Left hindlimb (tissue), 1 donor: ENCODE measurements around the gene ONECUT3.
A peak's percentile ranks its signal among the peaks of the same experiment; 100 is the strongest.

Experiments used
- DNase-seq: peaks from one replicate; pipeline ENCODE4 v3.0.0-alpha.2; 2018

Gene ONECUT3

DNA sequence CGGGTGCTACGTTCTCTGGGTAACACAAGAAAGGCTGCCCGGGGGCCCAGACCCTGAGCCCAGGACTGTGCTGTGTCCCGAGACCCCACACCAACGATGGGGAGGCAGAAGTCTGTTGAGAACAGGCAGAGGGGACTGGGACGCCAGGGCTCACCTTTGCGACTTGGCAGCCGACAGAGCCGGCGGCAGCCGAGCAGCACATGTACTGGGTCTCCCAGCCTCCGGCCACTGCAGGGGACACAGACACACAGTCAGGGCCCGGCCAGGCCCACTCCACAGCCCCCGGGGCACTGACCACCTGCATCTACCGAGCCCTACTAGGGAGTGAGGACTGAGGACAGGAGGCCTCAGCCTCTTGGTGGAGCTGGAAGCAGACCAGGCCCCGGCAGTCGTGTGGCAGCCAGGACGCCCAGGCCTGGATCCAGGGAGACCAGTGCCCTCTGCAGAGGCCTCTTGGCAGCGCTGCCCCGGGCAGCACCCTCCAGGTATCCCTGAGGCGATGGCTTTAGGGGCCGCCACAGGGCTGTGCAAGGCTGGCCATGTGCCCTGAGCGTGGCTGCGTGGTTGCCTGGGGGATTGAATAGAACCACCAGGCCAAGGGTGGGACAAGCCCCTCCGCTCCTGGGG lies 64.4 kb downstream of the ONECUT3 start:
- DNase-seq = no peak

DNA sequence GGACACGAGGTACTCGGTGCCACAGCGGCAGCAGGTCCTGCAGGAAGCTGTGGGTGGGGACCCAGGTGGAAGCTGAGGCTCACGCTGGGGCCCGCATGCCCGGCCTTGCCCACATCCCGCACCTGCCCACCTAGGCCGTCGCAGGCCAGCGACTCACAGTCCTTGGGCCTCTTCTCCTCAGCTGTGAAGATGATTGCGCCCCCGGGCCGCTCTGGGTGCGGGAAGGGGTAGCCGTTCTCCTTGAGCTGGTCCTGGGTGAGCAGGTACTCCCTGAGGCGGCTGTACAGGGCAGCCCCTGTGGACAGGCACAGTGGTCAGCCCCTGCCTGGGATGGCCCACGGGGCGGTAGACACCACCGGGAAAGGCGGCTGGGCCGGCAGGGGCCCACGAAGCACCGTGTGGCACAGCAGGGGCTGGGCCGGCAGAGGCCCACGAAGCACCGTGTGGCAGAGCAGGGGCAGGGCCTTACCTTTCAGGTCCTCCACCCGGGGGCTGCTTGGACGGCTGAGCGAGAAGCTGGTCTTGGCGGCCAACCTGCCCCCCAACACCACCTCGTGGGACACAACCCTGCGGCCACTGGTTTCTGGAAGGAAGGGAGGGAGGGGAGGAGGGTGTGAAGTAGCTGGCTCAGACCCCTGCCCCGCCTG lies 65.4 kb downstream of the ONECUT3 start:
- DNase-seq = no peak

DNA sequence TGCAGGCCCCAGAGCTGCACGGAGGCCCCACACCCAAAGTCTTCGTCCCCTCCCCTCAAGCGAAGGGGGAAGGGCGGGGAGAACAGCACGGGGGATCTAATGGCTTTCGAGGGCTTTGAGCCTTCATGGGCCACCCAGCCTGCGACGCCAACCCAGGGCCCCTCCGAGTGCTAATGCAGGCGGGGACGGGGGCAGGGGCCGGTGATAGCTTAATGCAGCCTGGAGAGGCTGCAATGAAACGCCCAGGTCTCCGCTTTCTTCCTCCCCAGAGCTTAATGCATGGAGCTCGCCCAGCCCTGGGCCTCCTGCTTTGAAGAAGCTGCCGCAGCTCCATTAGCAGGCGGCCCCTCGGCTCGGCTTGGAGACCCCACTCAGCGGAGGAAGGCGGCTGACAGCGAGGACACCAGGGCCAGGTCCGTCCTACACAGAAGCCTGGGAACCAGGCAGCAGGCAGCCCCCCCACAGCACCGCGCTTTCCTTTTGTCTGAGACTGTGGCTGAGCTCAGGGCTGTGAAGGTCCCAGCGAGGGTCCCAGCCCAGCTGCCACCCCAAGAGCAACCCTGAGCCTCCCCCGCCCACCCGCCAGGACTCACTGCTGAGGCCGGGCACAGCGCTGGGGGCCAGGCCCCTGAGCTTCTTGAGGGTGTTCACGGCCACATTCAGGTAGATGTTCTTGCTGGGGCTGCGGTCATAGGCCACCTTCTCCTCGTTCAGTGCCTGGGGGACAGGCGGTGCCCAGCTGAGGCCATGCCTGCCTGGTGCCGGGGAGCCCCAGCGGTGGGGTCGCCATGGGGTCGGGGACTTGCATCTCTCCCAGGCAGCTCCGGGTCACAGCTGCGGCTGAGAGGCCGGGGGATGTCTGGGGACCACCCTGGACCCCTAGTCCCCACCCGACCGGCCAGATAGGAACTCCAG lies 66.3 kb downstream of the ONECUT3 start:
- no peak for DNase-seq

DNA sequence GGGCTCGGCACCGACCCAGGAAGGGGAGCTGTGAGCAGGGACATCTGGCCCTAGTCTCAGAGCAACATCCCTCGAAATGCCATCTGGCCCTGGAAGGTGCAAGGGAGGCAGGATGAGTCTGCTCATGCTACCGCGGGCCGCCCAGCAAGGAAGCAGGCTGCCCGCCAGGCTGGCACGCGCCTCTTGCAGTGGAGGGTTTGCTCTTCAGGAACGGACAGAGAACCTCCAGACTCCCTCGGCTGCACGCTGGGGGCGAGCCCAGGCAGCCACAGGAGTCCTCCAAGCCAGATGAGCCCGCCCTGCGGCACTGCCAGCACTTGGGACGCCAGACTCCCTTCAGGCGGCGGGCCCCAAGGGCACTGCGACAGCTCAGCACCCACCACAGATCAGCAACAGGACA lies 68.9 kb downstream of the ONECUT3 start:
- no peak for DNase-seq

DNA sequence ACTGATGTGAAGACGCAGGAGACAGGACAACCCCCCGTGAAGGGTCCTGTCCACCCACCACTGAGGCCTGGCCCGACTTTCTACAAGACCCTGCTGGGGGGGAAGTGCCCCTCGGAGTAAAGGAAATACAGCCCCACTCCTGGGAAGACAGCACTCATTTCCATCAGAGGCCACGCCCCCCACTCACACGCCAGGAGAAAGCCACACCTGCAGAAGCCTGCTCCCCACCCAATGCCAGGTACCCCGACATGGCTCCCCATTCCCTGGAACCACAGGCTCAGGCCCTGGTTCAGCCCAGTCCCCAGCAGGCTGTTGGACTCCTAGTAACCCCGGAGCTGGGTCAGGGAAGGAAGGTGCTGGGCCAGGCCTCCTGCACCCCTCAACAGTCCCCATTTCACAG lies 69.7 kb downstream of the ONECUT3 start:
- no peak for DNase-seq

DNA sequence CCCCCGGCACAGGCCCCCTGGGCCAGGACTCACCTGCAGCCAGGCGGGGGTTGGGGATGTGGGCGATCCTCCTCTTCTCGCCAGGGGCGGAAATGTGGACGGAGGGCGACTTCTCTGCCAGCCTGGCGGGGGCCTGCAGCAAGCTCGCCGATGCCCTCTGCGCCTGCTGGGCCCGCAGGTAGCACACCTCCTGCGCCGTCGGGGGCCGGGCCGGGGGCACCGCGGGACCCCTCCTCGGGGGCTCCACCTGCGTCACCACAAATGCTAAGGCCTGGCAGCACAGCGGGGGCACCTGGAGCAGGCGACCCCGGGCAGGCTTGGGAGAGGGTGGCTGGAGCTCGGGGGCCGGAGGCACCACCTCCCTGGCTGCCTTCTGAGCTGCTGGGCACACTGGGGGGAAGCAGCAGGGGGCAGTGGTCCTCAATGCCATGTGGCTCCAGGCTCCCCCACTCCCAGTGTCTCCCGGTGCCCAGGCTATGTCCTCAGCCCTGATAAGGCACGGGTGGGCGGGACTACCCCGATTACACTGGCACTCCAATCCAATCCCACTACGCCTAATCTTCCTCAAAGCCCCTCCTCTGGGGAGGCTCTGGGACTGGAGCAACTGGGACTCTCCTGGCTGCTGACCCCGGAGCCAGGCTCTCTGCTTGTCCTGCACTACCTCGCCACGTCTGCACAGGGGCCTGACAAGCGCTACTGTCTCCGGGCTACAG lies 70.4 kb downstream of the ONECUT3 start:
- DNase-seq = no peak

DNA sequence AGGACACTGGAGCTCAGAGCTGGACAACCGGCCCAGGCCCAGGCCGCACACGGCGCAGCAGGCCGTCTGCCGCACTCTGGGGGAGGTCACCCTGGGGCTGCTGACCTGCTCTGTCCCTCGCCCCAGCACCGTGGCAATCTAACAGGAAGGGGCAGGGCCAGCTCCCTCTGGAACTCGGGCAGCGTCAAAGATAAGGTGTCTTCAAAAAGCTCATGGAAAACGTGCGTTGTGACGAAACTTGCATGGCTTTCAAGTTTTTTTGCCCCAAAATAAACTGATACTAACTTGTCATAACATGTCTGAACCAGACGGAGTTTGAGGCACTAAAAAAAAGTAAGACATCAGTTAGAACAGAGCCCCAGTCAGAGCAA lies 70.9 kb downstream of the ONECUT3 start:
- DNase-seq = no peak

DNA sequence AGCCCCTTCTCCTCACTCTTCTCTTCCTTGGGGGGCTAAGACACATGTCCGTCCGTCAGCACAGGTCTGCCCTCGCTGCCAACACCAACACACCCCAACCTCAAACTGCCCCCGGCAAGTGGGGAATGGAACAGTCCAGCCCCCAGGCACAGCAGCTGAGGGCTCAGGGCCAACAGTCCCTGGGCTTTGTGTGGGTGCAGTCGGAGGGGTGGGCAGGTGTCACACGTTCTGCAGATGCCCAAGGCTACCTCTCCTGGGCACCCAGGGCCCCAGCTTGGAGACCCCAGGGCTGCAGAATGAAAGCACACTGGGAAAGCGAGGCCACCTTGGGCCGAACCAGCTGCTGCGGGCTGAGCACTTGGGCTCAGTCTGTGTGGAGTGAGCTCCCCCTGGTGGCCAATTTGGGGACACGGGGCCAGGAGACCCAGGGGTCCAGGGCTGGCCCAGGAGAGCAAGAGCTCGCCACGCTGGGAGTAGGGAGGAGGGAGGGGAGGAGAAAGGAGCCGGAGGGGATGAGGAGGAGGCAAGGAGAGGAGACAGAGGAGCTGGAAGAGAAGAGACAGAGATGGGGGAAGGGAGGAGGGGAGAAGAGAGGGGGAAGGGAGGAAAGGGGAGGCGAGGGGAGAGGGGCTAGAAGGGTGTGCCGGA lies 72.7 kb downstream of the ONECUT3 start:
- DNase-seq = peak; percentile 81

DNA sequence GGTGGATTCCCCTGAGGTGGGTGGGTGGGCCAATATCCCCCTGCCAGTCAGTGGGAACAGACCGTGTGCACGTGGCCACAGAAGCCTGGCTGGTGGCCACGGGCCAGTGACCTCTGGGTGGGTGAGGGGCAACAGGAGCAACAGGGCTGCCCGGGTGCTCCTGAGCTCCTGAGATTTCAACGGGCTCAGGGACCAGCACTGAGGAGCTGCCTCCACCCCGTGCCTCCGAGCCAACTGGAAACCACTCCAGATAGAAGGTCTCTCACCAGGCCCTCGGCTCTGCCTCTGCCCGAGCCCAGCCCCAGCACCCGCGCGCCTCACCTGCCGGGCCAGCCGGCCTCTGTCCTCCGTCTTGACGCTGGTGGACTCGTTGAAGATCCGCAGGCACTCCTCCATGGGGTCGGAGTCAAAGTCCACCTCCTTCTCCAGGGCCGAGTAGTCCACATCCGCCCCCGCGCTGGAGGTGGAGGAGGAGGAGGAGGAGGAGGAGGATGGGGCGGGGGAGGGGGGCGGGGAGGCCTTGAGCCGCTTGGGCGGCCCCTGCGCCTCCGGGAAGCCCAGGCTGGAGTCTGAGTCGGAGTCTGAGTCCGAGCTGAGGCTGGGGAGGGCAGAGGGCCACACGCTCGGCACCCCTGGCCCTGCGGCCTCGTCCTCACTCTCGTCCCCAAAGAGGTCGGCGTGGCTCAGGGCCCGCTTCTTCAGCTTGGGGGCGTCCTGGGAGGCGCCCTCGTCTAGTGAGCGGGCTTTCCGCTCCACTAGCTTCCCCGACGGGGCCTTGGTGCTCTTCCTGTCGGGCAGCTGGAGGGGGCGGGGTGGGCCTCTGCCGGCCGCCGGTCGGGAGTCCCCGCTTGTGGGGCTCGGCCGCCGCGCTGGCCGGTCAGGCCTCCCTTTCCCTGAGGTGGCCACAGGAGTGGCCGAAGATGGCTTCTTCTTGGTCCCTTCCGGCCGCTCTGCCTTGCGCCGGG lies 73.5 kb downstream of the ONECUT3 start:
- no peak for DNase-seq

DNA sequence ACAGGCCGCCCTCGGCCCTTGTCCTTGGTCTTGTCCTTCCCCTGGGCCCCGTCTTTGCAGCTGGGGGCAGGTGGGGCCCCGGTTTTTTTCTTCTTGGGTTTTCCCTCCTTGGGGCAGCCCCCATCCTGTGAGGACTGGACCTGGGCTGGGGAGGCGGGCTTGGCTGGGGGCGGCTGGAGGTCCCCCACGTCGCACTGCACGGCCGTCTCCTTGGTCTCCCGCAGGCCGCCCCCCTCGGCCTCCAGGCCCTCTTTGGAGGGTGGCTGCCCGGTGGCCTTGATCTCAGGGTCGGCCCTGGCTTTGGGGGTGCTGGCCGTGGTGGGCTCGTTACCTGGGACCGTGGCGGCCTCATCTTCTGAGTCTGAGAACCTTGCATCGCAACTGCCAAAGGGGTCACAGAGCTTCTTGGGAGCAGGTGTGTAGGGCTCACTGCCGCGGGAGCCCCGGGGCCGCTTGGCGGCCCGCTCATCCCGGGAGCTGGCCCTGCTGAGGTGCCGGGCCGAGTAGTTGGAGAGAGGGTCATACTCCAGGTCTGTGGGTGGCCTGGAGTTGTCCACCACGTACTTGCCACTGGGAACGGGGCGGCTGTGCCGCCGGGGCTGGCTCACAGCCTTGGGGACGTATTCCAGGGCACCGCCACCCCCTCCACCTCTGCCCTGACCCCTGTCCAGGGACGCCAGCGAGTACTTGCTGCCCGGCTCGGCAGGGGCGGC lies 74.4 kb downstream of the ONECUT3 start:
- DNase-seq = no peak

DNA sequence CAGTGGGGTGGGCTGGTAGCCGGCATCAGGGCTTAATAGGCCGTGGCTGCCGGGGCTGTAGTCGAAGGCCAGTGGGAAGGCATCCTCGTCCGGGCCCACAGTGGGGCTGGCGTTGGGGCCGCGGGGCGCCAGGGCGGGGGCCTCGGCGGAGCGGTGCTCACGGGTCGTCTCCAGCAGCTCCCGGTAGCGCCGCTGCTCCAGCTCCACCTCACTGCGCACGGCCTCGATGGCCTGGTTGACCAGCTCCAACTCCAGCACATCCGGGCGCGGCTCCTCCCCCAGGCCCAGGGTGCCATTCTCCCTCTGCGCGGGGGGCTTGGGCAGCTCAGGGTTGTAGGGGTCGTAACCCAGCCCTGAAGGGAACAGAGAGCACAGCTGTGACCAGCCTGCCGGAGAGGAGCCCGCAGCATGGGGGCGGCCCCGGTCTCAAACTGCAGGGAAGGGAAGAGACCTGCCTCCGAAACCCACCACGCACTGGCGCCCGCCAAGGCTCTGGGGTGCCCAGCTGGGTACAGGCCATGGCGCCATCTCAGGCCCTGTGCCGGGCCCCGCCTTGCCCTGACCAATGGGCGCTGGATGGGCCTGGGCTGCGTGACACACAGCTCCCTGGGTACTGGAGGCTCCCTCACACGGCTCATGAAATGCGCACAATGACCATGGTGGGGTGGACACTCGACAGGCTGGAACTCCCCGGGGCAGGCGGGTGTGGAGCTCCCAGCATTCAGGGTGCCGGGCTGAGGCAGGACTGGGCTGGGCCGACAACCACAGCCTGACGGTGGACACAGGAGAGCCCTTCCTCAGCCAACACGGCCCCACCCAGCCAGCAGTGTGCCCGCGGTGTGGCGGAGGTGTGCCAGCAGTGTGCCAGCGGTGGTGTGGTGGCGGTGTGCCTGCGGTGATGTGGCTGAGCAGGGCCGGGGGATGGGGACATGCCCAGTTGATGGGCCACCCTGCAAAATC lies 75.3 kb downstream of the ONECUT3 start:
- no peak for DNase-seq

DNA sequence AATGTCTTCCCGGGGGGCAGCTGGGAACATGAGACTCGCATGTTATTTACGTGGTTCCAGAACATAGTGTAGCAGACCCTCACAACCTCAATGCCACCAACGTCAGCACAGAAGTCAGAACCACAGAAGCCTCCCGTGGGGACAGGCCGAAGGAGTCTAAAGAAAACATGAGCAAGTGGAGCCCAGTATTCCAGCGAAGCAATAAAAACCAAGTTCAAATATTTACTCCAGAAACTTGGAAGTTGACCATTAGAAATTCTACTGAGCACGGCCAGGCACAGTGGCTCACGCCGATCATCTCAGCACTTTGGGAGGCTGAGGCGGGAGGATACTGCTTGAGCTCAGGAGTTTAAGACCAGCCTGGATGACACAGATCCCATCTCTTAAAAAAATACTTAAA lies 76.7 kb downstream of the ONECUT3 start:
- no peak for DNase-seq

DNA sequence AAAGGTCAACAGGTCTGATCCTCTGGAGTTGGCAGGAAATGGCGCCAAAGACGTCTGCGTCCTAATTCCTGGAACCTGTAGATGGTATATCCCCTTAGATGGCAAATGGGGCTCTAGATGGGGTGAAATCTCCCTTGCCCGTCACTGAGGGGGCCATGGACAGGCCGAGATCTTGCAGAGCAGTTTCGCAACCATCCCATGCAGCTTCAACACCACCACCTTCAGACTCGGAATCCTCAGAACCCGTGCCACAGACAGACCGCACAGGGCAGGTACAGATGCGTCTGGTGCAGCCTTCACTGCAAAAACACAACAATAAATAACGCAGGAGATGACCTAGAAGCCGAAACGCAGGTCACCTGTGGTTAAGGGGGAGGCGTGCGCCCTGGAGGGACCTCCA lies 77.3 kb downstream of the ONECUT3 start:
- DNase-seq = no peak
